ENCODE measurements around the gene TMPRSS11A.

The TMPRSS11A gene, protein sequence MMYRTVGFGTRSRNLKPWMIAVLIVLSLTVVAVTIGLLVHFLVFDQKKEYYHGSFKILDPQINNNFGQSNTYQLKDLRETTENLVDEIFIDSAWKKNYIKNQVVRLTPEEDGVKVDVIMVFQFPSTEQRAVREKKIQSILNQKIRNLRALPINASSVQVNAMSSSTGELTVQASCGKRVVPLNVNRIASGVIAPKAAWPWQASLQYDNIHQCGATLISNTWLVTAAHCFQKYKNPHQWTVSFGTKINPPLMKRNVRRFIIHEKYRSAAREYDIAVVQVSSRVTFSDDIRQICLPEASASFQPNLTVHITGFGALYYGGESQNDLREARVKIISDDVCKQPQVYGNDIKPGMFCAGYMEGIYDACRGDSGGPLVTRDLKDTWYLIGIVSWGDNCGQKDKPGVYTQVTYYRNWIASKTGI
- total RNA-seq = 0 reads per million in 3 experiments

DNA sequence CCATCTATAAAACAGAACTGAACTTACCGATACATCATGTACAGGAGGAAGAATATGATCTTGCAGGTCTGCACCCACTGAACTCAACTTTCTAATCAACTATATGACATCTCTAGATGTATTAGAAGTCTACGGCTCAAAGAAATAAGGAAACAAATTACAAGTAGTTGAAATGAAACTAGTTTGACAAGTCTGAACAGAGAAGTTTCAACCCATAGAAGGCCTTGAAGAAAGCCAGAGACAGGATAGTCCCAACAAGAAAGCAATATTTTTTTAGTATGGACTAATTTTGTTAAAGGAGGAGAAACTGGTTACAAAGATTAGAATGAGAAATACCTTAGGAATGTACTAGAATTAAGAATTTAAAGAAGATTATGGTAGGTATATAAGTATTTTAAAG lies at the start of gene TMPRSS11A:
TMPRSS11A (minus strand) TSS at position 138 of the 400 bp plus-strand sequence; CDS start at position 38, 100 bp downstream.
- no peak for DNase-seq

DNA sequence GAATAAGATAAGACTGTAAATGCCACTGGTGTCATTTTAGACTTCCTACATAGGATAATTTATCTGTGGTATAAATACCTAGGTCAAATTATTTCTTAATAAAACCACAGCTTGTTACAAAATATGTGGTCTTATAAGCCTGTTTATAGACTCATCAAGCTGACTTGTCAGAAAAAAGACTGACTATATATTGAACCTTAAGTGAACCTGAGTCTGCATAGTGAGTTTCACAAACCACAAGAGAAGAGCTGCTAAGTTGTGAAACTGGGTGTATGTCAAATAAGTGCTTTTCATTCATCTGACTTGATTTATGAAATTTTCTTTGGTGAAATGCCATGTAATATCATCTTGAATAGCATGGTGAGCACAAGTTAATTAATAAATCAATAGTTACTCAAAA lies 48.4 kb upstream of the TMPRSS11A start:
- no peak for DNase-seq

DNA sequence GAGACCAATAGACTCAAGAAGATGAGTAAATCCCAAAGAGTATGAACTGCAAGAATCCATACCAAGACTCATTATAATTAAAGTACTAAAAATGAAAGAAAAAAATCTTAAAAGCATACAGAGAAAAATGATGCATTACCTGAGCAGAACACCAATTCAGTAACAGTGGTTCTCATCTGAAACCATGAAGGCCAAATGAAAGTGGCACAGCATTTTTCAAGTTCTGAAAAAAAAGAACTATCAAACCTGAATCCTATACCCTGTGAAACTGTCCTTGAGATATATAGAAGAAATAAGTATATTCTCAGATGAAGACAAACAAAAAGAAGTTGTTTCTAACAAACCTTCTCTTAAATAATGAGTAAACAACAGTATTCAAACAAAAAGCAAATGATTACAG lies 39.6 kb upstream of the TMPRSS11A start:
- no peak for DNase-seq

DNA sequence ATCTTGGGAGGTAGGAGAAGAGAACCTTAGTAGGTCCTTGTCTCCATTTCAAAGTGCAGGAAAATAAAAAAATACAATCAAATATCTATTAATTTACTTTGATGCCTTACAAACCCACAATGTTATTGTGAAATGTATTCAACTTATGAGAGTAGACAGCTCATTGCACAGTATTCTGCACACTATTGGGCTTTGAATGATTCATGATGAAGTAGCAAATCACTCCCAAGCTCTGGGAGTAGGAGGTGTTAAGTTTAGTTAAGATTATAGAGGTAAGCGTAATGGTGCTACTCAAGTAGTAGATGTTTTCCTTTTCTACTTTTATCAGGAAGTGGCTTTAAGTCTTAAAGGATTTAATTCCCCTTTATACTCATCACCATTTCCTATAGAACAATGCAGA lies 32.8 kb upstream of the TMPRSS11A start:
- DNase-seq = no peak

DNA sequence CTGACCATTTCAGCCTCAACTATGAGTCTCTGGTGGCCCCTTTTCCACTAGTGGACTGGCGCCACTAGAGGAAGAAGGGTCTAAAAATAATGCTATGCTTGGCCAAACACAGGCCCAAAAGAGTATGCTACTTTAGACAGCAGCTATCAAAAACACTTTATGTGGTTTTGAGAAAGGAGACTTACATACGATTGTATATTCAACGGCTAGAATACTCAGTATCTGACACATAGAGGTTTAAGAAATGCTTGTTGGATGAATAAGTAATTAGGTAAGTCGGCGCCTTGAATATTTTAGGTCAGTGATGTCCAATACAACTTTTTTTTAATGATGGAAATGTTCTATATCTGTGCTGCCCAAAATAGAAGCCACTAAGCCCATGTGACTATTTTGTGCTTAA lies 25.7 kb upstream of the TMPRSS11A start:
- no peak for DNase-seq

DNA sequence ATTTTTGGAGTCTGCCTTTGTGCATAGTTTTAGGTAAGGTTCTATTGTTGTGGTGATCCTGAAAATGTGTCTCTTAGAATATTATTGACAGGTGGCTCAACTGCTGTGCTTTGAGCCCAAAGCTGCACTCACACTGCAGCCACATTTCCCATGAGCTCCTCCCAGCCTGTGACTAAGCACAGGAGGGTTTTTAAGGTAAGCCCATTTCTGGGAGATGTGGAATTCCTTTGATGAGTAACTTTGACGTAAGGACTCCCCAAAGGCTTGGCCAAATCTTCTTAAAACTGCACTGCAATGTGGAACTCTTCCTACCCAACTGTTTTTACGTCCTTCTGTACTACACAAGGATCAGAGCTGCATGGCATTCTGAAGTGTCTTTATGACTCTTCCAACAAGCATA lies 20.0 kb upstream of the TMPRSS11A start:
- DNase-seq = no peak

DNA sequence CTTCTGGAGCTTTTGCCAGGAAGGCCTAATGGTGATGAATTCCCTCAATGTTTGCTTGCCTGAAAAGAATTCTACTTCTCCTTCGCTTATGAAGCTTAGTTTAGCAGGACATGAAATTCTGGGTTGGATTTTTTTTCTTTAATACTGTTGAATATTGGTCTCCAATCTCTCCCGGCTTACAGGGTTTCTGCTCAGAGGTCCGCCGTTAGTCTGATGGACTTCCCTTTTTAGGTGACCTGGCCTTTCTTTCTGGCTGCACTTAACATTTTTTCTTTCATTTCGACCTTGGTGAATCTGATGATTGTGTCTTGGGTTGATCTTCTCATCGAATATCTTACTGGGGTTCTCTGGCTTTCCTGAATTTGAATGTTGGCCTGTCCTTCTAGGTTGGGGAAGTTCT lies 17.2 kb upstream of the TMPRSS11A start:
- DNase-seq = no peak

DNA sequence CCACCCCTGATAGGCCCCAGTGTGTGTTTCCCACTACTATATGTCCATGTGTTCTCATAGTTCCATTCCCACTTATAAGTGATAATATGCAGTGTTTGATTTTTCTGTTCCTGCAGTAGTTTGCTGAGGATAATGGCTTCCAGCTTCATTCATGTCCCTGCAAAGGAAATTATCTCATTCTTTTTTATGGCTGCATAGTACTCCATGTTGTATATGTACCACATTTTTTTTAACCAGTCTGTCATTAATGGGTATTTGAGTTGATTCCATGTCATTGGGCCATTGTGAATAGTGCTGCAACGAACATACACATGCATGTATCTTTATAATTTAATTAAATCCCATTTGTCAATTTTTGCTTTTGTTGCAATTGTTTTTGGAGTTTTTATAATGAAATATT lies 10.3 kb upstream of the TMPRSS11A start:
- no peak for DNase-seq

DNA sequence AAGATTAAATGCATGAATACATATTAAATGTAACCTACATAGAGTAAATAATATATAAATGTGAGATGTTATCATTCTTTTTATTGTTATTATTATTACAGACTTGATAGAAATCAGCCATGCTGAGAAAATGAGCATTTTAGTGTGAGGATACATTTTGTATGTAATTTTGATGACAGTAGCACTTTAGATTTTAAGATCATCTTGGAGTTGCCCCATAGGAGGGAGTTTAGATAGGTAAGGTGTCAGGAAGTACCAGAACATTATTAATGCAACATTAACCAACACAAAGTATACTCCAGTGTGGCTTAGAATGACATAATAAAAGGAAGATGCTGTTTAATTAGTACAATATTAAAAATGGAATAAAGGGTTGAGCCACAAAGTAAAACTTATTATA lies 8.4 kb downstream of the TMPRSS11A start:
- DNase-seq = no peak

DNA sequence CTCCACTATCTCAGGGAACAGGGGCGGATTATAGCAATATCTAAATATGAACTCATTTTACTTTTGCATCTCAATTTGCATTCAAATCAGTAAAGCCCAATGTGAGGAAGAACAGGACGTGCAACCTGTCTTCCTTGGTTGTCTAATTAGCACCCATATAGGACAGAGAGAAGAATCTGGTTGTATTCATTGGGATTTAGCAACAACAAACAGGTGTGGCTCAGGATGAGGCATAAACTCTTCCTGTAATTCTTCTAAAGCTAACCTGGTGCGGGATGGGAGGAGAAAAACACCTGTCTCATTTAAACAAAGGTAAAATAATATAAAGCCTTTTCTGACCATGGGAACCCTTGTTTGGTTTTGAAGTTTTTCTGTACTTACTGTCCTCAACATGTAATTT lies 22.2 kb downstream of the TMPRSS11A start:
- no peak for DNase-seq

DNA sequence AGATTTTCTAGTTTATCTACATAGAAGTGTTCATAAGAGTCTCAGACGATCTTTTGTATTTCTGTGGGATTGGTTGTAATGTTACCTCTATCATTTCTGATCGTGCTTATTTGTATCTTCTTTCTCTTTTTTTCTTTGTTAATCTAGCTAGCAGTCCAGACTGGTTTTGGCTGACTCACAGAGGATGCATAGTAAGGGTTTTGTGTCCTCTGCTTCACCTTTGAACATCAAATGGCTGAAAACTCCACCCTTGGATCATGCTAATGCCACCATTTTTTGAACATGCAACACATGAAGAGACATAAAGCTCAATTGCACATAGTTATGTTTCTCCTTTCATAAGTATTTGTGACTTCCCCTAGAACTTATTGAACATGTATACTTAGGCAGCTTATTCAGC lies 22.8 kb downstream of the TMPRSS11A start:
- DNase-seq = no peak

DNA sequence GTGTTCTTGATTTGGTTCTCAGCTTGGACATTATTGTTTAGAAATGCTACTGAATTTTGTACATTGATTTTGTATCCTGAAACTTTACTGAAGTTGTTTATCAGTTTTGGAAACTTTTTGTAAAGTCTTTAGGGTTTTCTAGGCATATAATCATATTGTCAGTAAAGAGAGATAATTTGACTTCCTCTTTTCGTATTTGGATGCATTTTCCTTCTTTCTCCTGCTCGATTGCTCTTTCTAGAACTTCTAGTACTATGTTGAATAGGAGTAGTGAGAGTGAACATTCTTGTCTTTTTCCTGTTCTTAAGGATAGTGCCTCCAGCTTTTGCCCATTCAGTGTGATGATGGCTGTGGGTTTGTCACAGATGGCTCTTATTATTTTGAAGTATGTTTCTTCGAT lies 24.1 kb downstream of the TMPRSS11A start:
- no peak for DNase-seq

DNA sequence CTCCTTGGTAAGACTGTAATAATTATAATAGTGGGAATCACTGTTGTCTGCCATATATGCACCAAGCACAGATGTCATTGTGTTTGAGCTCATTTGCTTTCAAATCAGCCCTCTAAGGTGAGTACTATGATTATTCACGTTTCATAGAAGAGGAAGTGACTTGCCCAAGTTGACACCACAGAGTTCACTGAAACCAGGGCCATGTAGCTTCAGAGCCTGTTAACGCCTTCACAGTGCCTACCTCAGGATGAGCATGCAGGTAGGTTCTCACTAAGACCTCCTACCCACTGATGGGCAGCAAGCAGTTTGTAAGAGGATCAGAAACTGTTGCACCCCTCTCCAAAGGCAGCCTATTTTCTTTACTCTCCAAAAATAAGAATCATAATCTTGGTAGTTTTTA lies 27.4 kb downstream of the TMPRSS11A start:
- DNase-seq = no peak

DNA sequence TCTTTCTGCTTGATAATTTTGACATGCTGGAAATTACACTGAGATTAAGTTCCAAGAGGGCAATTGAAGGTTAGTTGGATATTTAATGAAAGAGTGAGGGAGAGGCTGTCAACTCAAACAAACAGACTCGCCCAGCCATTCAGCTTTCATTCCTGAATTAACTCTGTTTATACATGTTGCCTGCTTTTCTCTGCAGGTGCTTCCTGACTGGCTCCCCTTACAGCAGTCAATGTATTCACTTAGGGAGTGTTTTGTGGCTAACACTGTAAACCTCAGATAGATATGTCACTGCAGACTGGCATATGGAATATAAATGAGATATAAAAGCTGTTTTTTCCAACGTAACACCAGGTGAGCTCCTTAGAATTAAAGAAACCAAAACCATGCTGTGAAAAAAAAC lies 28.7 kb downstream of the TMPRSS11A start:
- no peak for DNase-seq

DNA sequence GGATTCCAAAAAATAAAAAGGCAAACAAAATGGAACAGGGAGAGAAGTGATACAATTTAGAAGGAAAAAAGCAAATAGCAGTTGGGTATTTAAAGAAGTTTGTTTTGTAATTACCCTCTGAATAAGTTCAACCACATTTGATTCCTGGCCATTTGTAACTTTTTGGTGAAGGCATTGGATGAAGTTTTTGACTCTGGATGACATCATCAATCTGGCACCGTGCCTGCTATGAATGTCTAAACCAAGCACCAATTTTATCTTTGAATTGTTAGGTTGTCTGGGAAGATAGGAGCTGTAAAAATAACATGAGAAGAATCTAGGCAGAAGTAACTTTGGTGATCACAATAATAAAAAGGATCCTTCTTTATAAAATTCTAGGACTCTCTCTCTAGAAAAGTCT lies 29.5 kb downstream of the TMPRSS11A start:
- no peak for DNase-seq

DNA sequence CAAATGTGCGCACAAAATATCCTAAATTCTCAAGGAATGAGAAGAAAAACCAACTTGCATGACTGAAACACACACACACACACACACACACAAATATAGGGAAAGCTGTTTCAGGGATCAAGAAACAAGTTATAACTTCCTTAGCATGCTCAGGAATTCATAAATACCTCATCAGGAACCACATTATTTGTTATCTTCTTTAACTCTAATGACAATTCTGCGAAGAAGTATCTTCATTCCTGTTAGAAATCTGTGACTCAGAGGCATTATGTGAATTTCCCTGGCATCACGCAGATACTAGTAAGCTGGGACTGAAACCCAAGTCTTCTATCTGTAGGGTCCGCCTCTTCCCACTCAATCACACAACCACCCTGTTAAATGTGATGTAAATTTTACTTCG lies 30.3 kb downstream of the TMPRSS11A start:
- no peak for DNase-seq

DNA sequence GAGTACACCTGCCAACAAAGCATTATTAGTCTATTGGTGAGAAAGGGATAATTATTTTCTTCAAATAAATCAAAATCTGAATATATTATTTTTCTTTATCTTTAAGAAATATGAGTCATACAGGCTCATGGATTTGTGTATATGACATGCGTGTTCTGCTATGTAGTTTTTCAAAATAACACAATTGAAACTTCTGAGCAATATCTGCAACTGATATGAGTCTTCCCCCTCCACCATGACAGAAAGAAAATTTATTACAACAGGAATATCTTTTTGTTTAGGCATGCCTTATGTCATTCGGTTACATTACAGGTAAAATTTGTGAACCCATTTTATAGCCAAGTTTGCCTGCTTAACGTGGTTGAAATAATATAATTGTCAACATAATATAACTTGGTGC lies 32.0 kb downstream of the TMPRSS11A start:
- no peak for DNase-seq

DNA sequence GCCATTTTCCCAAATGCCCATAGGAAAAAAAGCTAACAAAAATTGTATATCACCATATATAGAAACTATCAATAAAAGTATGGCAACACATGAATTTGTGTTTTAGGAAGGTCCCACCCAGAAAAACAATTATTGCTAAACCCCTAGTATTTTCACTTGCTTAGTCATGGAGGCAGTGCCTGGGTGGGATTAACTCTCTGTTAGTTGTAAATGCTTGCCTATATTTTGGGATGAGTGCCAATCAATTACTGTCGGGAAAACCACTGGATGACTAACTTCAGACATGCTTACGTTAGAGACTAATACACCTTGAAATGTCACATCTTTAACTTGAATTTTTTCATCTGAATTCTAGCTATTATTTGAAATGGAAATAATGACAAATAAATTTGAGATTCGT lies 33.9 kb downstream of the TMPRSS11A start:
- no peak for DNase-seq

DNA sequence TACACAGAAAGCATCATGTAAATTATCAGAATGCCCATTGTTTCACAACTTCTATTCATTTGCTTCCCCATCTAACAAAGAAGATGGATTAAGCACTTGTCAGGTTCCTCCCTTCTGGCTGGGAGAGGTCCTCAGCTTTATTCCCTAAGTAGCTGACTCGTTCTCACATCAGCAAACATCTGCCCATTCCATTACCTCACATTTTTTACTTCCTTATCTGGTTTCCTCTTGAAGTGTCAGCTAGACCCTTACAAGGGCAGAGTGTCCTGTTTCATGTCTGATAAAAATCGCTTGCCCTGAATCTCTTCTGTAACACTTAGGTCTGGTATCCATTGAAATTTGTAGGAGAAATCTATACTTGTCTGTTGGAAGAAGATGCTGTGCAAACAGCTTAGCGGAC lies 34.7 kb downstream of the TMPRSS11A start:
- DNase-seq = no peak

DNA sequence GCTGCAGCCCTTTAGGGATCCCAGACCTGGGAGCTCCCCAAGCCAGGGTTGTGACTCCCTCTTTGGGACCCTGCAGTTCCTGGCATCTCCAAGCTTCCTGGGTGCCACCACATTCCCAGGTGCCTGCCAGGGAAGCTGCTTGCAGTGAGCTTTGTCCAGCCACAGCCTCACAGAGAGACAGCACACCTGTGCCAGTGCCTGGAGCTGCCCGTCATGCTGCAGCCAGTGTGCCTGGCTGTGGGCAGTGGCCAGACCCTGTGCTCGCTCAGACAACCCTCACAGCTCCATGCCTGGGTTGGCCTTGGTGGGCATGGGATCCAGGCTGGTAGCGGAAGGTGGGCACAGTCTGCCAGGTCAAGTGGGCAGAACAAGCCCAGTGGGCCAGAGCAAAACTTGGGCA lies 36.0 kb downstream of the TMPRSS11A start:
- DNase-seq = no peak

DNA sequence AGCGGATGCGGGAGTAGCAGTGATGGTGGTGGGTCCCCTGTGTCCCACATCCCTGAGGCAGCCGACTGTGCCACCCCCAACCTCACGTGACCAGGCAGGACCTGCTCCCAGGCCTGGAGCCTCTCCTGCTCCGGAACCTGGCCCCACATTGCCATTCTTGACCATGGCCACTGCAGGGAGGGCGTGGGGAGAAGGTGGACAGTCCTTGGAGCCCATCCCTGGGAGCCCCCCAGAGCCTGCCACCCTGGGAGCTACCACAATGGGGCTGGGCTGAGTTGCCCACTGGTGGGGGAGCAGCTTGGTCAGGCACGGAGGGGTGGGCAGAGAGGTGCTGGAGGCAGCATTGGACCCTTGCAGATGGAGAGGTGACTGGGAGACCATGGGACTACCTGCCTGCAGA lies 36.8 kb downstream of the TMPRSS11A start:
- DNase-seq = no peak

DNA sequence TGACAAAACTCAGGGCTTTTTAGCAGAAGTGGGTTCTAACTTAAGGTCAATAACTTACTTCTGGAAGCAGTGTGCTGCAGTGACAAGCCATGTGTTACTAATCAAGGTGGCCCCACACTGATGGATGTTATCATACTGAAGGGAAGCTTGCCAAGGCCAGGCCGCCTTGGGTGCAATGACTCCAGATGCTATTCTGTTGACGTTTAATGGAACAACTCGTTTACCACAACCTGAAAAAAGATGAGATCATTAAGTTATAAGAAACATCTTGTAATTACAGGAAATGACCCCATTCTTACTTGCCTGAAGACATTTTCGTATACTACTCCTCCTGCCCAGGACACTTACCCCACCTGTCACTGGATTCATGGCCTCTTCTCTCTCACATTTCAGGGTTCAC lies 40.6 kb downstream of the TMPRSS11A start:
- no peak for DNase-seq

DNA sequence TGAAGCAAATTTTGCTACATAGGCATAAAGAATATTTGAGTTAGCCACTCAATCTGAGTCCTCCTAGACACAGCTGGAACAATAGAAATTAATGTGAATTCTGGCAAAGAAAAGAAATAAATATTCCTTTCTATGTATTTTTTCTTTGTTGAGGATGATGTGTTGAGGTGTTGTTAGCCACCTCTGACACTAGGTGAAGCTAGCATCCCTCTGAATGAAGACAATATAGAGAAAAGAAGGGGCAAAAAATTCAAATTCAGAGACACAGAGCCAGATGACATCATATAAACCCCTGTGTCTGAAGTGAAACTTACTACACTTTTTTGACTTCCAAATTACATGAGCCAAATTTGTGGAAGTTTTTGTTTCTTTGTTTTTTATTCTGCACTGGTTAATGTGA lies 44.9 kb downstream of the TMPRSS11A start:
- DNase-seq = no peak

DNA sequence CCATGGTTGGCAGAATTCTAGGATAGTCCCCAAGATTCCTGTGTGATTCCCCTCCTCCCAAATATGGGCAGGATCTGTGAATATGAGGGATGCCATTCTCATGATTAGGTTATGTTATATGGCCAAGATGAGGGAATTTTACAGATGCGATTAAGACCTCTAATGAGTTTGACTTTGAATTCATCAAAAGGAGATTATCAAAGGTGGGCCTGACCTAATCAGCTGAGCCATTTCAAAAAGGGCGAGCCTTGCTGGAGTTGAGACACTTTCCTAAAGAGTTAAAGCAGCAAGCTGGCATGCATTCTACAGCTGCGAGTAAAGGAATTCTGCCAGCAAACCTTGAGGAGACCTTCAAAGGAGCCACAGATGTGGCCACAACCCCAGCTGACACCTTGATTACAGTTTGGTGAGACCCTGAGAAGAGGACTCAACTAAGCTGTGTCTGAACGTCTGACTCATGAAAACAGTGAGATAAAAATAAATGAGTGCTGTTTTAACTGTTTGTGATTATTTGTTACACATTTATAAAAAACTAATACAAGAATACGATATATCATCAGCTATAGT lies 47.8 kb downstream of the TMPRSS11A start:
- DNase-seq = no peak

DNA sequence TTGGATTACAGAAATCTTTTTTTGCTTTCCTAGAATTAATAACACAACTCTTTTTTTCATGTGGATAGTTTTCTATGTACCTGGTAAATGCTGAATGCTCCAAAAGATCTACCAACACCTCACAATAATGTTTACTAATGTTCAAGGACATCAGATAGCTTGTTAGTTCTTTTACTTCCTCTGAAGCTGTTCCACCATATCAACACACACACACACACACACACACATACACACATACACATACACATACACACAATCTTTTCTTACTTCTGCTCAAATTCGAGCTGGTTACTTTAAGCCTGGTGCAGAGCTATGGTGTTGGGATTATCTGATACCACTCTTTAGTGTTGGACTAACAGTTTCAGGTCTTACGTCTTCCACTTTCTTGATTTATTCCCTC lies 51.2 kb downstream of the TMPRSS11A start:
- DNase-seq = no peak
